Endothelial cell of hepatic sinusoid (primary cell): ENCODE results near the gene PITPNM2.

Source experiments
- in situ Hi-C: cut with HindIII; loops from 2 replicates; pipeline ENCODE4 v1.10.0; 2017; ENCODE audit warnings: low sequenced_read_pairs

The PITPNM2 gene

GRCh38 chr12:123150744-123151456 lies at the start of gene PITPNM2:
TSS of gene PITPNM2 (minus strand) at chr12:123151090. CDS start at chr12:123034590, 116,500 bp downstream.
- in situ Hi-C loops = no loop called here

- in situ Hi-C loops = no loop called here
These were observed 49.5 kb upstream of the PITPNM2 start for GRCh38 chr12:123200414-123200813.

GRCh38 chr12:123199936-123200335 lies 49.0 kb upstream of the PITPNM2 start:
- in situ Hi-C loops = no loop called here

- in situ Hi-C loops = no loop called here
These were observed 36.7 kb upstream of the PITPNM2 start for GRCh38 chr12:123187637-123188036.

- in situ Hi-C loops = no loop called here
These were observed 29.3 kb upstream of the PITPNM2 start for GRCh38 chr12:123180171-123180570.

GRCh38 chr12:123171967-123172366 lies 21.1 kb upstream of the PITPNM2 start:
- in situ Hi-C loops = no loop called here

- in situ Hi-C loops = loop anchor here (5.0 to 10.0 kb wide), 2 partner anchors 50 to 57 kb away; no protein-coding TSS in a partner anchor
These were observed 16.4 kb upstream of the PITPNM2 start for GRCh38 chr12:123167329-123167728.

- in situ Hi-C loops = loop anchor here (5.0 to 10.0 kb wide), 2 partner anchors 48 to 59 kb away; no protein-coding TSS in a partner anchor
These were observed 14.6 kb upstream of the PITPNM2 start for GRCh38 chr12:123165537-123165936.

- in situ Hi-C loops = loop anchor here (5.0 to 10.0 kb wide), 2 partner anchors 47 to 60 kb away; no protein-coding TSS in a partner anchor
These were observed 13.9 kb upstream of the PITPNM2 start for GRCh38 chr12:123164710-123165261.

- in situ Hi-C loops = loop anchor here (10.0 kb wide), 1 partner anchor 61 kb away; no protein-coding TSS in a partner anchor
These were observed 13.3 kb upstream of the PITPNM2 start for GRCh38 chr12:123164222-123164621.

- in situ Hi-C loops = loop anchor here (10.0 kb wide), 1 partner anchor 62 kb away; no protein-coding TSS in a partner anchor
These were observed 12.3 kb upstream of the PITPNM2 start for GRCh38 chr12:123163227-123163626.

GRCh38 chr12:123160801-123161487 lies 10.1 kb upstream of the PITPNM2 start:
- in situ Hi-C loops = loop anchor here (10.0 kb wide), 1 partner anchor 64 kb away; no protein-coding TSS in a partner anchor

GRCh38 chr12:123153906-123154305 lies 3.0 kb upstream of the PITPNM2 start:
- in situ Hi-C loops = no loop called here

GRCh38 chr12:123152833-123153232 lies 1.9 kb upstream of the PITPNM2 start:
- in situ Hi-C loops = no loop called here

- in situ Hi-C loops = no loop called here
These were observed 866 bp upstream of the PITPNM2 start for GRCh38 chr12:123151457-123152454.

- in situ Hi-C loops = no loop called here
These were observed 581 bp downstream of the PITPNM2 start for GRCh38 chr12:123150275-123150743.

GRCh38 chr12:123149501-123150274 lies 1.2 kb downstream of the PITPNM2 start:
- in situ Hi-C loops = no loop called here

GRCh38 chr12:123149088-123149487 lies 1.8 kb downstream of the PITPNM2 start:
- in situ Hi-C loops = no loop called here

GRCh38 chr12:123148655-123149054 lies 2.2 kb downstream of the PITPNM2 start:
- in situ Hi-C loops = no loop called here
